Epithelial cell of umbilical artery (primary cell): ENCODE results near the gene TYR. TPM values are rescaled to one million over a fixed set of nuclear protein-coding genes. Genes with fewer than 3 reads are reported as not detected.

Experiments
- total RNA-seq: library from RNA; depleted of rRNA; stranded (reverse); fragments of >200 nt; gene quantifications from 2 replicates; pipeline ENCODE4 v1.2.3, GENCODE V29; 2014

Gene TYR
- not detected in 2 replicates for total RNA-seq

GRCh38 chr11:89177691-89178231 lies at the start of gene TYR:
Gene TYR, plus strand, starts transcription at chr11:89177875. Its CDS starts 79 bp downstream, at chr11:89177954.

Other genes with a start within 250 kb of the TYR start
- under 0.01 TPM in 2 replicates for gene GRM5, start 111.9 kb upstream of the TYR start, total RNA-seq